Hepatocyte (in vitro differentiated cells): ENCODE measurements around the gene CEACAM21.

Experiments
- CTCF ChIP-seq: fragments of 200-600 bp; sonication (generic); IDR thresholded peaks from 2 replicates; pipeline ENCODE4 v1.5.1; 2016; ENCODE audit warnings: antibody characterized with exemption, mild to moderate bottlenecking; ENCODE audit not compliant: poor library complexity
- EZH2 ChIP-seq: fragments of 200-600 bp; sonication (generic); IDR thresholded peaks from 2 replicates; pipeline ENCODE4 v1.6.1; 2016; ENCODE audit warnings: antibody characterized with exemption, mild to moderate bottlenecking, borderline replicate concordance
- EZH2phosphoT487 ChIP-seq: fragments of 200-600 bp; sonication (generic); IDR thresholded peaks from one replicate; pipeline ENCODE4 v1.6.1; 2018; ENCODE audit warnings: antibody characterized with exemption, mild to moderate bottlenecking, low read depth, moderate library complexity; ENCODE audit not compliant: unreplicated experiment, severe bottlenecking

- TF ChIP-seq CTCF (no peak), EZH2phosphoT487 (no peak), EZH2 (no peak)
Observed at GRCh38 chr19:41531438-41532311, 44.3 kb upstream of the CEACAM21 start.
